Left colon (tissue), 2 donors: ENCODE data around the gene TARDBP. TPM values are rescaled to one million over a fixed set of nuclear protein-coding genes. Genes with fewer than 3 reads are reported as not detected.
"Not testable (repeated sequence)": the region's sequence is repeated elsewhere in the genome, so short reads cannot be mapped to it uniquely, and the experiment has no call there.

Experiments
- ATAC-seq: fragments of 200-7000 bp; cut with Tn5 transposase; one replicate; pipeline ENCODE4 v1.9.1; 2020; ENCODE audit warnings: mild to moderate bottlenecking, moderate library complexity
- DNase-seq, 2 donors: peaks; one replicate each; pipeline ENCODE4 v3.0.0-alpha.2; 2020
- intact Hi-C, 2 donors: fragments of 100-400 bp; cut with DNase I in 1 of 2; cut with micrococcal nuclease in 1 of 2; formaldehyde crosslinking; loops; one replicate each; pipeline versions ENCODE4 v1.11.2 to v1.14.0; 2022; cut with DNase I, micrococcal nuclease
- total RNA-seq, 2 donors: library from RNA; stranded (reverse); fragmentation: NEBNext Ultra II Directional; extraction: Animal tissue kit (Norgen Biotek cat#: 25700); gene quantifications; one replicate each; pipeline ENCODE4 v1.2.1, GENCODE V29; 2021
- donor health status: DM: no; HTN: no; CAD: no.
- donor health status: DM: yes; HTN: yes; CAD: no.

Gene TARDBP
- total RNA-seq, 2 donors from 2014 or later: 112 to 121 TPM

DNA sequence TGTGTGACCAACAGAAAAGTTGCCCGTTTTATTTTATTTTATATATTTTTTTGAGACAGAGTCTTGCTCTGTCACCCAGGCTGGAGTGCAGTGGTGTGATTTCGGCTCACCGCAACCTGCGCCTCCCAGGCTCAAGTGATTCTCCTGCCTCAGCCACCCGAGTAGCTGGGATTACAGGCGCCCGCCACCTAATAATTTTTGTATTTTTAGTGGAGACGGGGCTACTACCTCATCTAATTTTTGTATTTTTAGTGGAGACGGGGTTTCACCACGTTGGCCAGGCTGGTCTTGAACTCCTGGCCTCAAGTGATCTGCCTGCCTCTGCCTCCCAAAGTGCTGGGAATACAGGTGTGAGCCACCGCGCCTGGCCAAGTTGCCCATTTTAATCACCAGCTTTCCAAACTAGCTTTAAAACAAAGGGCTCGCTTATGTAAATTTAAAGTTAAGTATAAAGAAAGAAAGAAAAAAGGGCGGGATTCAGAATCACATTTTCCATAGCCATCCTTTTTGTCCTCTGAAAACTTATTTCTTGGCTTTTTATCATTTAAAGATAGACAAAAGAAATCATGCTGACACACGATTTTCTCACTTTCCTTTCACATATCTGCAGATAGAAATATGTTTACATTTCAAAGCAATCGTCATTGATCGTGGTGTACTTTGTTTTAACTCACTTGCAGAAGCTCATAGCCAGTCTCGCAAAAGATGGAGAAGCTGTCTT, 24.7 kb downstream of the TARDBP start:
- not testable (repeated sequence) for DNase-seq, ATAC-seq
- intact Hi-C loops: loop anchor here (5.0 kb wide), 1 partner anchor 605 kb away; no protein-coding TSS in a partner anchor

DNA sequence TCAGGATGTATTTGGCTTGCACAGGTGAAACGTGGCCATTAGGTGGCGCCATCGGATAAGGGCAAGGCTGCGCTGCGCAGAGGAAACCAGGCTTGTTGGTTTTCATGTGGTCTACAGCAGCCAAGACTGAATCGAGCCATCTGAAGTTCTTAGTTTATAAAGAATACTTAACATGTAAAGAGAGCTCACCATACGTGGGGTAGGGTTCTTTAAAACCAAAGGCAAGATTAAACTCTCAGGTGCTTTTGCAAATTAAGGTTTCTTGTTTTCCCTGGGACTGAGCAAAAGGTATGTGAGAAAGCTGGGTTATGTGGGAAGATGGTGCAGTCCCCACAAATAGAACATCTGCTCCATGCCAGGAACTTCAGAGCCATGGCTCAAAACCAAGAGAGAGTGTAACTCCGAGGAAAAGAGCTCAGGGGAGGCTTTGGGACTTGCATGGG, 25.3 kb downstream of the TARDBP start:
- DNase-seq (peak; percentile 70 to 91), ATAC-seq (peak; percentile 95)
- intact Hi-C loops: loop anchor here (5.0 kb wide), 1 partner anchor 605 kb away; no protein-coding TSS in a partner anchor

DNA sequence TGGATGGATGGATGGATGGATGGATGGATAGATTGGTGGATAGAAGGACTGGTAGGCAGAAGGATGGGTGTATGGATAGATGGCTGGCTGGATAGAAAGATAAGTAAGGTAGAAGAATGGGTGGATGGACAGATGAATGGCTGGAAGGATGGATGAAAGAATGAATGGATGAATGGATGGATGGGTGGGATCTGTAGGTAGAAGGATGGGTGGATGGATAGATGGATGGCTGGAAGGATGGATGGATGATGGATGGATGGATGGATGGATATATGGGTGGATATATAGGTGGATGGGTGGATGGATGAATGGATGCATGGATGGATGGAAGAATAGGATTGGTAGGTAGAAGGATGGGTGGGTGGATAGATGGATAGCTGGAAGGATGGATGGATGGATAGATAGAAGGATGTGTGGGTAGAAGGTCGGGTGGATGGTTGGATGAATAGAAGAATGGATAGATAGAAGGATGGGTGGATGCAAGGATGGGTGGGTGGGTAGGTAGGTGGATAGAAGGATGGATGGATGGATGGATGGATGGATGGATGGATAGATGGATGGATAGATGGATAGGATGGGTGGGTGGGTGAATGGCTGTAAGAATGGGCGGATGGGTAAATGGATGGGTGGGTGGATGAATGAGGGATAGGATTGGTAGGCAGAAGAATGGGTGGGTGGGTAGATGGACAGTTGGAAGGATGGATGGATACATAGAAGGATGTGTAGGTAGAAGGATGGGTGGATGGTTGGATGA, 27.1 kb downstream of the TARDBP start:
- no peak for ATAC-seq
- no peak for DNase-seq
- intact Hi-C loops: loop anchor here (5.0 kb wide), 1 partner anchor 603 kb away; no protein-coding TSS in a partner anchor

DNA sequence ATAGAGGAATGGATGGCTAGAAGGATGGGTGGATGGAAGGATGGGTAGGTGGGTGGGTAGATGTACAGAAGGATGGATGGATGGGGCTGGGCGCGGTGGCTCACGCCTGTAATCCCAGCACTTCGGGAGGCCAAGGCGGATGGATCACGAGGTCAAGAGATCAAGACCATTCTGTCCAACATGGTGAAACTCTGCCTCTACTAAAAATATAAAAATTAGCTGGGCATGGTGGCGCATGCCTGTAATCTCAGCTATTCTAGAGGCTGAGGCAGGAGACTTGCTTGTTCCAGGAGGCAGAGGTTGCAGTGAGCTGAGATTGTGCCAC, 27.6 kb downstream of the TARDBP start:
- intact Hi-C loops, DNase-seq, ATAC-seq: not testable (repeated sequence)

DNA sequence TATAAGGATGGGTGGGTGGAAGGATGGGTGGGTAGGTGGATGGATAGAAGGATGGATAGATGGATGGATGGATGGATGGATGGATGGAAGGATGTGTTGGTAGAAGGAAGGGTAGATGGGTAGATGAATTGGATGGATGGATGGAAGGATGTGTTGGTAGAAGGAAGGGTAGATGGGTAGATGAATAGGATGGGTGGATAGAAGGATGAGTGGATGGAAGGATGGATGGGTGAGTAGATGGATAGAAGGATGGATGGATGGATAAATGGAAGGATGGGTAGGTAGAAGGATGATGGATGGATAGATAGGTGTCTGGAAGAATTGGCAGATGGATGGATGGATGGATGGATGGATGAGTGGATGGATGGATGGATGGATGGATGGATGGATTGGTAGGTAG, 28.6 kb downstream of the TARDBP start:
- ATAC-seq (no peak), DNase-seq (no peak)
- intact Hi-C loops: no loop called here

DNA sequence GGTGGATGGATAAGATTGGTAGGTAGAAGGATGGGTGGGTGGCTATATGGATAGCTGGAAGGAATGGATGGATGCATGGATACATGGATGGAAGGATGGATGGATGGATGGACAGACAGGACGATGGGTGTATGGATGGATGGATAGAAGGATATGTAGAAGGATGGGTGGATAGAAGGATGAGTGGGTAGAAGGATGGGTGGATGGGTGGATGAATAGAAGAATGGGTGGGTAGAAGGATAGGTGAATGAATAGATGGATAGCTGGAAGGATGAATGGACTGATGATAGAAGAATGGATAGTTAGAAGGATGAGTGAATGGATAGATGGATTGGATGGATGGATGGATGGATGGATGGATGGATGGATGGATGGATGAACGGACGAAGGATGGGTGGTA, 29.6 kb downstream of the TARDBP start:
- intact Hi-C loops: no loop called here
- DNase-seq: no peak

DNA sequence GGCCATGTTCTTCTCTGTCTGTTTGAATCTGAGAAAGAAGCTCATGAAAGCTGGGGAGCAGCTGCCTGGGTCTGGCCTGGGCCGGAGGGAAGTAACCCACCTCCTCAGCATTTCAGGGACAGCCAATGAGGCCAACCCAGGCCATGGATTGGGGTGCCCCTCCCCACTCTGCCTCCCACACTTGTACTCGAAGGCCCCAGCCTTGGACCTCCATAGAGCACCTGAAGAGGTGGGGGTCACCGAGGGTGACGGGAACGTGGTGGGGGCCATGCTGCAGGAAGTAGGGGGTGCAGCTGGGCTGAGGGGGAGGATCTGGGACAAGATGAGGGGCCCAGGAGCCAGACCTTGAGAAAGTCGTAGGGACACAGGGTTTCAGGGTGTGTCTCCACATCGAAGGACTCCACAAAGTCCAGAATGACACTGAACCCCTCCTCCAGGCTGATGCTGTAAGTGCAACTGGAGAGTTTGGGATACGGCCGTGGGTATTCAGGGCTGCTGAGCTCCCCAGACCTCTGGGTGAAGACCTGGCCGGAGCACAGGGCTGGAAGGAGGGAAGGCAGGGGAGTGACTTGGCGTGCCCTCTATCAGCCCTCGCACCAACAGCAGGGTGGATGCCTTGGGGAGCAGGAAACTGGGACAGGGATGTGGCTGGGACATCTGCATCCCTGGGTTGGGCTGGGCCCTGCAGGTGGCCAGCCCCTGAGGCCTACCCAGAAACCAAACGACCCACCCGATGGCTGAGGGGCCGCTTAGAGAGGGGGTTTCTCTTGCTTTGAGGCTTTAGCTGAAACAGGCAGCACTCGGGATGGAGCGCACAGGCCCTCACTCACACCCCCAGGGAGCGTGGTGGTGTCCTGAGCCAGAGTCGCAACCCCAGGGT, 30.8 kb downstream of the TARDBP start:
- intact Hi-C loops: no loop called here
- no peak for ATAC-seq
- no peak for DNase-seq

More for the DNA sequence above, 29.6 kb downstream of the TARDBP start:
- no peak for ATAC-seq

DNA sequence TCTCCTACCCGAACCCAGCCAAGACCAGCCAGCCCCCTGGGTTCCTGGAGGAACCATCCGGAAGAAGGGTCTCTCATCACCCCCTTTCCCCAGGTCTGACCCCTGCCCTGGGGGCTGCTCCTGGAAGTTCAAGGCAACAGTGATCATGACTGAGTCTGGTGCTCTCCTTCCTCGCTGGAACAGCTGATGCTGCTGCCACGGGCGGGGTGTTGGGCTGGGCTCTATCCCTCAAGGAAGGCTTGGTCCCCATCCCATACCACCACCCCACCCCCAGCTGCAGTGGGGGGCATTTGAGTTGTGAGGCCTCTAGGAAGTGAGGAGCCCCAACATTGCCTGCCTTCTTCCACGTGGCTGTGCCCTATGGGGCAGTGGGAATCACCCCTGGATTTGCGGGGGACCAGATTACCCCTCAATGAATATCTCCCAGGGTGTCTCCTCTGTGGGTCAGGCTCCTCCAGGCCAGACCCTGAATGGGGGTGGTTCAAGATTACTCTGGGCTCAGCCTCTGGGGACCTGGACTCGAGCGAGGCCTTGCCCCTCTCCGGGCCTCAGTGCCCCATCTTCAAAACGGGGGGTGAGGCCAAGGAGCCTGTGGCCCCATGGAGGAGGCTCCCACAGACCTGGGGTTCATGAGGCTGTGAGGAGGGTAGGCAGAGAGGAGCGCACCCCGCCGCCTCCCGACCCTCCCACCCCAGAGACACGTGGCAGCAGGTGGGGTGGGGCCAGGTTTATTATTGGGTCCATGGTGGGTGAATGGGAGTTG, 31.8 kb downstream of the TARDBP start:
- no peak for DNase-seq
- ATAC-seq: no peak
- intact Hi-C loops: no loop called here

DNA sequence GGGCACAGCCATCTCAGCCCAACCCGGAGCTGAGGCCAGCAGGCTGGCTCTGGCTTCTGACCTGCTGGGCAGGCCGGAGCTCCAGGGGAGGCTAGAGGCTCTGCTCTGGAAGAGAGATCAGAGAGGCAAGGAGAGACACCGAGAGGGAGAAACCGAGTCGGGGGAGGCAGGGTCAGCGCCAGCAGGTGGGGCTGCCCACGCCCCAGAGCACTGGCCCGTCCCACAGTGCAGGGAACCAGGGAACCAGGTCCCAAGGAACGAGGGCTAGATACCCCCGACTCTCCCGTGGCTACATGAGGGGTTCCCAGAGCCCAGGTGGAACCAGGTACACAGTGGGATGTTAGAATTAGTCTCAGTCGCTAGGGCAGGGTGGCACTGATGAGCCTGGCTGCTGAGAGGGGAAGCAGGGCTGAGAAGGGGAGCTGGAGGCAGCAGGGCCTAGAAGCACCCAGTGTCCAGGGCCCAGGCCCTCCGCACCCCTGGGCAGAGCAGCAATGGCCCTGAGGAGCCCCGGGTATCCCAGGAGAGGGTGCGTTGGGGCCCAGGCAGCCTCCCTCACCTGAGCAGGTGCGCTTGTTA, 32.5 kb downstream of the TARDBP start:
- intact Hi-C loops: no loop called here
- DNase-seq (no peak), ATAC-seq (no peak)

DNA sequence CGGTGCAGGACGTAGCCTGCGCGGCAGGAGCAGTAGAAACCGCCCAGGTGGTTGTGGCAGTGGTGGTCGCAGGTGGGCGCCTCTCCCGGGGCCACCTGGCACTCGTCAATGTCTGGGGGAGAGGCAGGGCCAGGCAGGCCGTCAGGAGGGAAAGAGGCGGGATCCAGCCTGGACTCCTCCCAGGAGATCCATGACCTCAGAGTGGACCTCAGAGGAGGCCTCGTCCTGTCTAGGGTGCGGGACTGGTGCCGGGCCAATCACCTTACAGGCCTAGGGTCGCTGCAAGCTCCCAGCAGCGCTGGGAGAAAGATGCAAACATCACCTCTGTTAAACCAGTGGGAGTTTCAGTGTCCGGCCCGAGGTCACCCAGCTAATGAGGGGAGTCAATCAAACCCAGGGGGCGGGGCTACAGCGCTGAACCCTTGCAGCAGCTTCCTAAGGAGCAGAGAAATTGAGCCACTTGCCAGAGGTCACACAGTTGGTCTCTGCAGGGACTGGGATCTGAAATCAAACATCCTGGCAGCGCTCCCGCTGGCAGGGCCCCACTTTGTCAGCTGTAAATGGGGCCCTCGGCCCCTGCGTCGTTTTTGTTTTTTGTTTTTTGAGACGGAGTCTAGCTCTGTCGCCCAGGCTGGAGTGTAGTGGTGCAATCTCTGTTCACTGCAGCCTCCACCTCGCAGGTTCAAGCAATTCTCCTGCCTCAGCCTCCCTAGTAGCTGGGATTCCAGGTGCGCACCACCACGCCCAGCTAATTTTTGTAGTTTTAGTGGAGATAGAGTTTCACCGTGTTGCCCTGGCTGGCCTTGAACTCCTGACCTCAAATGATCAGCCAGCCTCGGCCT, 33.2 kb downstream of the TARDBP start:
- DNase-seq: no peak
- no peak for ATAC-seq

DNA sequence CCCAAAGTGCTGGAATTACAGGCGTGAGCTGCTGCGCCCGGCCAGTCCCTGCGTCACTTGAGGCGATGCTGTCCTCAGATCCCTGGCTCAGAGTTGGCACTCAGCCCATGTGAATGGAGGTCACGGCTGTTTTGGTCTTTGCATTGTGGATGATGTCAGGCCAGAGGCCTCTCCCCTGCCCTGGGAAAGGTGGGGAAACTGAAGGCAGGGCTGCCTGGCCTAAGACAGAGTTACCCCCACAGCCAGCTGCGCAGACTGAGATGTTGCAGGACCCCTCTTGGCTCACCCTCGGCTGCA, 33.8 kb downstream of the TARDBP start:
- intact Hi-C loops: no loop called here
- ATAC-seq: peak; percentile 21
- DNase-seq: no peak

More for the DNA sequence above, 33.2 kb downstream of the TARDBP start:
- intact Hi-C loops: no loop called here

DNA sequence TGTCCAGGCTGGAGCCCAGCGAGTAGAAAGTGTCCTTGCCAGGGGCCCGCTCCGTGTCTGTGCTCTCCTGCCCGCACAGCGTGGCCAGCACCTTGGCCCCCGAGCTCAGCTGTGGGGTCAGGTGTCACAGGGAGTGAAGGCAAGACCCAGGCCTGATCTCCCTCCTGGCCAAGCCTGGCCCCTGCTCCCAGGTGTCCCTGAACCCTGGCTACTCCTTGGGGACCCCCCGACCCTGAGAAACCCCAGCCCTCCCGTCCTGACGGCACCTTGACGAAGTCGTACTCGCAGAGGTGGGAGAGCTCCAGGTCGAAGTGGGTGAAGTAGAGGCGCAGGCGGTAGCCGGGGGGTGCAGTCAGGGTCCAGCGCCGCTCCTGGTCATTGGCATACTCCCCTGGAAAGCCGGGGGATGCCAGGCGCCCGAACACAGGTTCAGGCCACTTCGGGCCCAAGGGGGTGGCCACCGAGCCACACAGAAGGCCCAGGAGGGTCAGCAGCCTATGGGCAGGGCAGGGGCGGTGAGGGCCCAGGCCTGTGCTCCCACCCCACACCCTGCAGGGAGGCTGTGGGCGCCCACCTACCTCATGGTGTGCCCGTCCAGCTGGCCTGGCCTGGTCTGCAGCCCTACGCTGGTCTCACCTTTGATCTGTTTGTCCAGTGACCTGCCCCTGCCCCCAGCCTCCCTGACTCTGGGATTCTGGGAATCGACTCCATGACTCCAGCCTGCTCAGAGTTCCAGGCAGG, 34.3 kb downstream of the TARDBP start, which contains the start of gene MASP2:
MASP2 (minus strand) TSS at position 615 of the 741 bp plus-strand sequence; CDS start at position 583, 32 bp downstream.
- no peak for DNase-seq
- no peak for ATAC-seq
- intact Hi-C loops: no loop called here

DNA sequence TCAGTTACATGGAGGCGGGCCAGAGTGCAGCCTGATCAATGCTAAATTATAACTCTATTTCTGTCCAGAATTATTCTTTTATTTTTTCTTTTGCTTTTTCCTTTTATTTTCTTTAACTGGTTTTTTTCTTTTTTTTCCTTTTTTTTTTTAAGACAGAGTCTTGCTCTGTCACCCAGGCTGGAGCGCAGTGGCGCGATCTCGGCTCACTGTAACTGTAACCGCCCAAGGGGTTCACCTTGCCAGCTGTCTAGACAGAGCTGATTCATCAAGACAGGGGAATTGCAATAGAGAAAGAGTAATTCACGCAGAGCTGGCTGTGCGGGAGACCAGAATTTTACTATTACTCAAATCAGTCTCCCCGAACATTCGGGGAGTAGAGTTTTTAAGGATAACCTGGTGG, 38.7 kb downstream of the TARDBP start:
- DNase-seq, ATAC-seq, intact Hi-C loops: not testable (repeated sequence)

DNA sequence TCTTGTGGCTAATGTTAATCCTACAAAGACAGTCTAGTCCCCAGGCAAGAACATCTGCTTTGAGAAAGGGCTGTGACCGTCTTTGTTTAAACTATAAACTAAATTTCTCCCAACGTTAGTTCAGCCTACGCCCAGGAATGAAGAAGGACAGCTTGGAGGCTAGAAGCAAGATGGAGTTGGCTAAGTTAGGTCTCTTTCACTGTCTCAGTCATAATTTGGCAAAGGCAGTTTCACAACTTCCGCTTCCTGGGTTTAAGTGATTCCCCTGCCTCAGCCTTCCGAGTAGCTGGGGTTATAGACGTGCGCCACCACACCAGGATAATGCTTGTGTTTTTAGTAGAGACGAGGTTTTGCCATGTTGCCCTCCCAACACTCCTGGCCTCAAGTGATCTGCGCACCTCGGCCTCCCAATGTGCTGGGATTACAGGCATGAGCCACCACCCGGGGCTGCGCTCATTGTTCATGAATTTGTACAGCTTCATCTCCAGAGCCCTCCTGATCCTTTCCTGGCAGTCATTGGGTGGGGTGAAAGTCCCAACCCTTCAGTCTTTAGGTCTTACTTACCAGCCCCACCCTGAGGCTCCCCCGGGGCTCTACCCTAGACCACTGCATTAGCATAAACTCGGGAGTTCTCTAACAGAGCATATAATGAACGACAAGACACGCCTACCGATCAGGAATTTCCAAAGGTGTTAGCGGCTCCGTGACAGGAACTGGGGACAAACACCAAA, 39.5 kb downstream of the TARDBP start:
- intact Hi-C loops: no loop called here
- DNase-seq (no peak), ATAC-seq (no peak)

DNA sequence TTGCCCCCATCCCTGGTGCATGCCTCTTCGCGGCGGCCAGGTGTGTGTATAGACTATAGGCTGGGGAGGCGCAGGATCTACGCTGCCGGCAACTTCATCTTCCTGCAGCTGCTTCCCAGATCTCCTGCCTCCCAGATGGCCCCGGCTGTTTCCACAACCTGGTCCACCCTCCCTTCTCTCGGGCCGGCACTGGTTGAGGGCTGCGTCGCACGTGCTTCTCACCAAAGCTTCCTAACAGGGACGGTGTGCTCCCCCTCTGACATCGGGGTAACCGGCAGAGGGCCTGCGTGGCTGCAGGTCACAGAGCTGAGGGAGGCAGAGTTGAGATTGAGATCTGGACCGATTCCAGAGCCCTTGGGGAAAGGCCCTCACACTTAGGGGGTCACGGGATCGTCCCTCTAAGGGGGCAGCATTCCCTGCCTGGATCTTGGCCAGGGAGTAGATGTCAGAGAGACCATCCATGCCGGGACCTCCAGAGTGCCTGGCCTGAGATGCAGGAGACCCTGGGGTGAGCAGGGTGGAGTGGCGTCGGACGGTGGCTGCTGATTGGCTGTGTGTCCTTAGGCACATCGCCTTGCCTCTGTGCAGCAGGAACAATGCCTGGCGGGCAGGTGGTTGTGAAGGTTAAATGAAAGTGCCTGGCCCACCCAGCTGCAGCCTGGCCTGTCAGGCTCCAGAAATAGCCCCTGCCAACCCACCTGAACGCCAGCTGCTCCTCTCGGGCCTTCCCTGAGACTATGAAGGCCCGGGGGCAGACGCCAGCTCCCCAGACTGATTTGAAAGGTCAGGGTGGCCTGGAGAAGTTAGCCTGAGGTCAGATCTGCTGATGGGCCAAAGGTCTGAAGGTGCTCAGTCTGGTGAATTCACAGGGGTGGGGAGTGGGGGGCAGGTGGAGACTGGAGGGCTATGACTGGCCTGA, 40.6 kb downstream of the TARDBP start:
- peak; percentile 33 for ATAC-seq
- intact Hi-C loops: no loop called here
- DNase-seq: no peak
